HG03571 (cell line): ENCODE data around the gene STX3.
"Not testable (repeated sequence)": the region's sequence is repeated elsewhere in the genome, so short reads cannot be mapped to it uniquely, and the experiment has no call there.

ENCODE experiments used
- ATAC-seq: cut with Tn5 transposase; IDR thresholded peaks from one replicate; pipeline ENCODE4 v1.9.1; 2021; ENCODE audit not compliant: unreplicated experiment

Gene STX3

DNA sequence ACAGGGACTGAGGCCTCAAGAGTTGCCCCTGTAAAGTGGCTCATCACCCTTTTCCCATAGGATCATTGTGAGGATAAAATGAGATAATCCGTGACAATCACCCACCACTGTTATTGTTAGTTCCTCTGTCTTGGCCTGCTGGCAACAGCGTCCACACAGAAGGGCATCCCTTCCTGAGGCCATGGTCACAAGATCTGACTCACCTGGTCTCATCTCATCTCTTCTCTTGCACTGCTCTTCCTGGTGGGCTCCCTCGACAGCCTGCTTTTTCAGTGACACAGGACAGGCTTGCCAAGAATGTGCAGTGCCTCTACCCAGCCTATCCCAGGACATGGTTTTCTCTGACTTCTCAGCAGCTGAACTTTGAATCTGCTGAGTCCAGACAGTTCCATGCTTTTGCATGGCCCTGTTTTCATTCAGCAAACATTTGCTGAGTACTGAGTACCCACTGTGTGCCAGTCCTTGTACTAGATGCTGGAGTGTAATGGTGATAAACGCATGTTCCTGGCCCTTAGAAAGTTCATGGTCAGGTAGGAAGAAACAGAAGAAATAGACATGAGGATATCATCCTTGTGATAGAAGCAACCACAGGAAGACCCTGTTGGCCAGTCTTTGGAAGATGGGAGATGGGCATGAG is 3.3 kb downstream of the STX3 start:
- no peak for ATAC-seq

DNA sequence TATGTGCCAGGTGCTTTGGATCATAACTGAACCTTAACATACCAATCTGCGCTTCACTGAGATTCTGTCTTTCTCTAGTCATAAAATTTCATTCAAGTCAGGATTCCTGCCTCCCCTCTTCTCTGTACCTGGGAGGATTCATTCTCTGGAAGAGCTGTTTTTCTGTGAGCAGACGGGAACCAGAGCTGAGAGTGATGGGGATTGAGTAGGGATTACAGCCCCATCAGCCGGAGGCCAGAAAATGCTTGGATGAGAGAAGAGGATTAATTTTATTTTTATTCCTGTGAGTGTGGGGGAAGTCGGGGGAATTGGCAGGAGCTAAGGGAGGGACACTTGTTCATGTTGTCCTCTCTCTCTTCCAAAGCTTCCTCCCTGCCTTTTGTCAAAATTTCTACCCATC is 4.7 kb downstream of the STX3 start:
- ATAC-seq = no peak

- ATAC-seq = no peak
These were observed 5.6 kb downstream of the STX3 start for GRCh38 chr11:59760771-59761170.

- no peak for ATAC-seq
These were observed 6.8 kb downstream of the STX3 start for GRCh38 chr11:59761993-59762392.

GRCh38 chr11:59765068-59765735 is 10.0 kb downstream of the STX3 start:
- no peak for ATAC-seq

DNA sequence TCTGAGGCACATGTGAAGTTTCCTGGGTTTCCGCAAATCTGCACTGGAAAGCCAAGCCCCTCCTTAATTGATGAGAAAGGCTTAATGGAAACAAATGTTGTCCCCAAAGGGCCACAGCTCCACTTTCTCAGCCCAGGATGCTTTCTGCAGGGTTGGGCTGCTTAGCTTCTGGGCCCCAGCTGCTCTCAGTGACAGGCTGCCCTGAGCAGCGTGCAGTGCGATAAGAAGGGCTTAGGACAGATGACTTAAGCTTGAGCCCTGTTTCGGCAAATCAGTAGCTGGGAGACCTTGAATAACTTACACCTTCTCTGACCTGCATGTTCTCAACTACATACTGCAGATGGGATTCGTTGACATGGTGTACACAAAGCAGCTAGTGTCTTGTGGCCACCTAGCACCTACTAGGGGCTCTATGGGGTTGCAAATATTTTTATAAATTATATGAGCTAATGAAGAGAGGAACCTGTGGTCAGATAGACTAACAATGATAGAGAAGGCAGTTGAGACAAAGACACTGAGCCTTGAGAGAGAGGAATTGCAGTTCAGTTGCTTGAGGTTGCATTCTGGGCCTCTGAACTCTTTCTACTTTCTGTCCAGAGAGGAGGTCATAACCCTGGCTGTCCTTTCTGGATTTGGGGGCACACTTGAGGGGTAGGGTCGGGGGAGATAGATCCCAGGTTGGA is 11.5 kb downstream of the STX3 start:
- no peak for ATAC-seq

- no peak for ATAC-seq
These were observed 12.0 kb downstream of the STX3 start for GRCh38 chr11:59767225-59767611.

GRCh38 chr11:59769111-59769510 is 13.9 kb downstream of the STX3 start:
- no peak for ATAC-seq

GRCh38 chr11:59769828-59770227 is 14.7 kb downstream of the STX3 start:
- no peak for ATAC-seq

- no peak for ATAC-seq
These were observed 15.1 kb downstream of the STX3 start for GRCh38 chr11:59770319-59770718.

GRCh38 chr11:59770869-59771268 is 15.7 kb downstream of the STX3 start:
- ATAC-seq = no peak

DNA sequence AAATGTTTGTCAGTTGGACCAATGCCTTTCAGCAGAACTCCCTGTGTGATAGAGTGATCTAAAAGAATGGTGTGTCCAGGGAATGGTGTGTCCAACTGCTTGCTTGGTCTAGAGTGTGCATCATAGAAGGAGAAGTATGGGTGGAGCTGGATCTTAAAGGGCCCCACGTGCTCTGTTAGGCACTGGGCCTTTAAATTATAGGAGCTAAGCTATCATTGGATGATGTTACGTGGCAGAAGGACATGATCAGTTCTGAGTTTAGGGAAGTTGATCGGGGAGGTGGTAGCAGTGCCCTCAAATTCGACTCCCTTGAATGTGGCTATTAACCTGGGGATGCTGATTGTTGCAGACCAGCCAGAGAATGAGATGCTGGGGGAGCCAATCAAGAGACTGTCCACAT is 16.4 kb downstream of the STX3 start:
- no peak for ATAC-seq

DNA sequence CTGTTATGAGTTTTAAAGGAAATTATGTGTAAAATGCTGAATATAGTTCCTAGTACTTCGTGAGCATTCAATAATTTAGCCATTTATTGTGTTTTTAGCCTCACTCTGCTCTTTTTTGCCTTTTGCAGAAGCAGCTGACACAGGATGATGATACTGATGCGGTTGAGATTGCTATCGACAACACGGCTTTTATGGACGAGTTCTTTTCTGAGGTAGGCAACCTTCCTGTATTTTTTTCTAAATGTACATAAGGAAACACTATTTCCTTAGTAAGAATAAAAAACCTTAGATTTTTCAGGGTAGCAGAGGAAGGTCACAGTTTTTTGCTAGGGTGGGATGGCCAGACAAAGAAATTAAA is 17.9 kb downstream of the STX3 start:
- ATAC-seq = no peak

DNA sequence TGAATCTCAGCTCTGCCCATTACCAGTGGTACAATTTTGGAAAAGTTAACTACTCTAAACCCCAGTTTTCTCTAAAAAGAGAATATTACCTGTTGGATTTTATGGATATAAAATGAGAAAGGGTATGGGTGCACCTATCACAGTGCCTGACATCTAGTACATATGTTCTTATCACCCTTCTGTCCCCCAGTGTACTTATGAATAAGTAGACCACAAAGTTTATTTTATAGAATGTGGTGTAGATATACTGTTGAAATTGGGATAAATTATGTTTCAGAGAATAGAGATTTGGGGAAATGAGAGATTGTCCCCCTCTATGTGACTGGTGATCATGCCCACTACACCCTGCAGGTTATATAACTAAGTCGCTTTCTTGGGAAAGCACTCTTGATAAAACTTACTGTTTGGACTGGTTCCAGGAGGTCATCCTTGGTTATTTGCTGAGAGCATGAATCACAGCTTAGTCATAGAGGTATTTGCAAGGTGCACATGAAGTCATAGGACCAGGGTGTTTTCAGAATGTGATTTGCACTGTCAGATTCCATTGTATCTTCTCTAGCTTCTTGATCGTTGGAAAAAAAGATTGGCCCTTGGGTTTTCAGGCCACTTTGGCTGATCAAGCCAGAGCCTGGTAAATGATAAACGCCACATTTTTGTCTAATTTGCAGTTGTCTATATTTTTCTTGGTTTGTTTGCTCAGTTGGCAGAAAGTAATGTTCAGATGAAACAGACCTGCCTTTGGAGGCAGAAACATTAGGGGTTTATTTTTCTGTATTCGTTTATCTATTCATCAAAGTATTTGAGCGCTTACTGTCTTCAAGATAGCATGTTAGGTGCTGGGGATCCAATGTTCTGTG is 21.3 kb downstream of the STX3 start:
- ATAC-seq = no peak

- ATAC-seq = no peak
These were observed 21.9 kb downstream of the STX3 start for GRCh38 chr11:59777104-59777503.

GRCh38 chr11:59778122-59778521 is 22.9 kb downstream of the STX3 start:
- no peak for ATAC-seq

DNA sequence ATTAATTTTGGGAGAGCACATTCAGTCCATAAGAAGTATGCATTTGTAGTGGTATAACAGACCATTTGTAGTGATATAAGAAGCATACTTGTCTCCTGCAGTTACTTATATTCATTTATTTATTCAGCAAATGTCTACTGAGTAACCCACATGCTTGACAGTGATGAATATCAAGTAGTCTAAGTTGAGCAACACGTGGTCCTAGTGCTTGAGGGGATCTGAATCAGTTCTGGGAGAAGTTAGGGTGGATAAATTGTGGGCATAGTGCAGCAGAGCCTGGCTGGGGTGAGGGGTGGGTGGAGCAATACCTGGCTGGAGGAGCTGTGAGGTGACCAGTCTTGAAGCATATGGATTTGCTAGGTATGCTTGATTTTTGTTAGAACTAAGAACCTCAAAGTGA is 24.3 kb downstream of the STX3 start:
- ATAC-seq = no peak

- no peak for ATAC-seq
These were observed 26.9 kb downstream of the STX3 start for GRCh38 chr11:59782080-59782479.

- ATAC-seq = no peak
These were observed 28.5 kb downstream of the STX3 start for GRCh38 chr11:59783632-59784090.

DNA sequence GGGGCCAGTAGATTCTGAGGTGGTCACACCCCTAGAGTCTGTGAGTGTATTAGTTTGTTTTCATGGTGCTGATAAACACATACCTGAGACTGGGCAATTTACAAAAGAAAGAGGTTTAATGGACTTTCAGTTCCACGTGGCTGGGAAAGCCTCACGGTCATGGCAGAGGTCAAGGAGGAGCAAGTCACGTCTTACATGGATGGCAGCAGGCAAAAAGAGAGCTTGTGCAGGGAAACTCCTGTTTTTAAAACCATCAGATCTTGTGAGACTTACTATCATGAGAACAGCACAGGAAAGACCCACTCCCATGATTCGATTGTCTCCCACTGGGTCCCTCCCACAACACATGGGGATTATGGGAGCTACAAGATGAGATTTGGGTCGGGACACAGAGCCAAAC is 29.3 kb downstream of the STX3 start:
- not testable (repeated sequence) for ATAC-seq

DNA sequence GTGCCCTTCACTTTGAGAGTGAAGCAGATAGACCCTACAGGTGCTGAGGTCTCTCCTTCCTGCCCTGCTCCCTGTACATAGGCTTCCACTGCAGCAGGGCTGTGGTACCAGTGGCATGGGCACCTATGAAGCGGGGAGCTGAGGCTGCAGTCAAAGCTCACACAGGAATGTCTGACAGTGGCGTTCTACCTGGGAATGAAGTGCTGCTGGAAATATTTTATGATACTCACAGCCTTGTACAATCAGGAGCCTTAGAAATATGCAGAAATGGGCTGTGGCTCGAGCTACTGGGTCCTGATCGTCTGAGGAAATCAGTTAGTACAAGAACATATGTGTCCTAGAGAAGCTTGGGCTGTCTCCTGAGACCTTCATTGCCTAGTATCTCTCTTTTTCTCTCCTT is 30.6 kb downstream of the STX3 start:
- no peak for ATAC-seq

DNA sequence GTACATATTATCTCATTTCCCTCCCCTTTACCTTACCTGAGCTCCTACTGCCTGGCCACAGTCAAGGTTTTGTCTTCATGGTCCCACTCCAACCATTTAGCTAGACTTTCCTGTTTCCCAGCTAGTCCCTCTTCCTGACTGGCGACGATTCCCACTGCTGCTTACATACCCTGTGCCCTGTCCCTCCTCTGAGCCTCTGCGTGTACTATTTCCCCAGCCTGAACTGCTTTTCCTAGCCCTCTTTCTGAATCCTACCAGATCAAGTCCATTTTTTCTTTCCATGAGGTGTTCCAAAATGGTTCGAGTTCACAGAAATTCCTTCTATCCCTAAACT is 32.0 kb downstream of the STX3 start:
- no peak for ATAC-seq
